ENCODE data around the gene CYTL1.

Gene CYTL1

DNA sequence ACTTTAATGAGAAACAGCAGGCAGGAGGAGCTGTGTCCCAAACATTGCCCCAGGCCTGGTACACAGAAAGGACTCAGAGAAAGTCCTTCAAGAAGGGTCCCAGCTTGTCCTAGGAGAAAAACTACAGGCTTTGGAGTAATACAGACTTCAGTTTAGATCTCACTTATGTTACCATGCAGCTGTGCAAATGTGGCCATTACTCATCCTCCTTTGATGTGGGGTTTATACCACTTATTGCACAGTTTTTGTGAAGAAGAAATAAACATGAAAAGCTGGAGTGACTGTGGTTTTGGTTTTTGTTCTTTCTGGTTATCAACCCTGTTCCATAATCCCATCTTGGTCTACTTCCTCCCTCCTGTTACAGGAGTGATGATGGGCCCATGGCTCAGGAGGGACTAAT, 8.1 kb upstream of the CYTL1 start:
- no peak for DNase-seq (ENCODE audit: low spot score)
- no peak for TF ChIP-seq CTCF (IDR thresholded peaks at IDR 0.05; ENCODE audit: extremely low read depth, insufficient read depth, missing control alignments)
- in situ Hi-C loops (cut with MboI; ENCODE audit: low pct_unique_long_range_greater_than_20kb, low sequenced_read_pairs, unreplicated experiment), result no loop called here

DNA sequence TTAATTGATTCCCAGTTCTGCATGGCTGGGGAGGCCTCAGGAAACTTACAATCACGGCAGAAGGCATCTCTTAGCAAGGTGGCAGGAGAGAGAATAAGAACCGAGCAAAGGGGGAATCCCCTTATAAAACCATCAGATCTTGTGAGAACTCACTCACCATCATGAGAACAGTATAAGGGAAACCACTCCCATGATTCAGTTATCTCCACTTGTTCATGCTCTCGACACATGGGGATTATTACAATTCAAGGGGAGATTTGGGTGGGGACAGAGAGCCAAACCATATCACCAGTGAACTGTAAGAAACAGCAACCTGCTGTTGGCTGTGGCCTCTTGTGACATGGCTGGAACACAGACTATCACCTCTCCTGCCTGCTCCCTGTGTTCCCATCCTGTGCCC, 7.1 kb upstream of the CYTL1 start:
- DNase-seq (ENCODE audit: low spot score), result no peak
- in situ Hi-C loops (cut with MboI; ENCODE audit: low pct_unique_long_range_greater_than_20kb, low sequenced_read_pairs, unreplicated experiment), result no loop called here
- no peak for TF ChIP-seq CTCF (IDR thresholded peaks at IDR 0.05; ENCODE audit: extremely low read depth, insufficient read depth, missing control alignments)

GRCh38 chr4:5024673-5025072, 5.4 kb upstream of the CYTL1 start:
- TF ChIP-seq CTCF (IDR thresholded peaks at IDR 0.05; ENCODE audit: extremely low read depth, insufficient read depth, missing control alignments), result no peak
- in situ Hi-C loops (cut with MboI; ENCODE audit: low pct_unique_long_range_greater_than_20kb, low sequenced_read_pairs, unreplicated experiment), result no loop called here
- DNase-seq (ENCODE audit: low spot score), result no peak

- TF ChIP-seq CTCF (IDR thresholded peaks at IDR 0.05; ENCODE audit: extremely low read depth, insufficient read depth, missing control alignments), result no peak
- no peak for DNase-seq (ENCODE audit: low spot score)
- in situ Hi-C loops (cut with MboI; ENCODE audit: low pct_unique_long_range_greater_than_20kb, low sequenced_read_pairs, unreplicated experiment), result no loop called here
Measured at GRCh38 chr4:5021546-5021945, 2.3 kb upstream of the CYTL1 start.

- no peak for DNase-seq (ENCODE audit: low spot score)
- TF ChIP-seq CTCF (IDR thresholded peaks at IDR 0.05; ENCODE audit: extremely low read depth, insufficient read depth, missing control alignments), result no peak
- in situ Hi-C loops (cut with MboI; ENCODE audit: low pct_unique_long_range_greater_than_20kb, low sequenced_read_pairs, unreplicated experiment), result no loop called here
Measured at GRCh38 chr4:5020341-5020740, 1.1 kb upstream of the CYTL1 start.

GRCh38 chr4:5019796-5020195, 538 bp upstream of the CYTL1 start:
- no peak for TF ChIP-seq CTCF (IDR thresholded peaks at IDR 0.05; ENCODE audit: extremely low read depth, insufficient read depth, missing control alignments)
- in situ Hi-C loops (cut with MboI; ENCODE audit: low pct_unique_long_range_greater_than_20kb, low sequenced_read_pairs, unreplicated experiment), result no loop called here
- no peak for DNase-seq (ENCODE audit: low spot score)

DNA sequence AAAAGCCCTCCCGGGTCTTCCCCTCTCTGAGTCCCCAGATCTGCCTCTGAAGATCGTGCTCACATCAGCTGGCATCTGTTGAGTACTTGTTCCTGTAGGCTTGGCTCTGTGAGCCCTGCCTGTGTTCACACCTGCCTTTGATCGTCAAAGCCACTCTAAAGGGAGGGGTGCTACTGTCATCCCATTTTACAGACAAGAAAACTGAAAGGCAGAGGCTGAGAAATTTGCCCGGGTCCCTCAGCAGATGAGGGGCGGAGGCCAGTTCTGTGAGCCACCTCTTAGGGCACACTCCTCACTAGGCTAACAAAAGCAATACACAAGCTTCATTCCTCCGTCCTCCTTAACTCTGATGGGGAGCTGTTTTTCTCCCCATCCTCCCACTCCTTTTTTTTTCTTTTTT, 655 bp downstream of the CYTL1 start:
- no peak for TF ChIP-seq CTCF (IDR thresholded peaks at IDR 0.05; ENCODE audit: extremely low read depth, insufficient read depth, missing control alignments)
- DNase-seq (ENCODE audit: low spot score), result no peak

More for the DNA sequence above, 655 bp downstream of the CYTL1 start:
- in situ Hi-C loops (cut with MboI; ENCODE audit: low pct_unique_long_range_greater_than_20kb, low sequenced_read_pairs, unreplicated experiment), result no loop called here
